HepG2 (cell line): ENCODE data around the gene FN1. TPM values are rescaled to one million over a fixed set of nuclear protein-coding genes. Genes with fewer than 3 reads are reported as not detected.
A peak's percentile ranks its signal among the peaks of the same experiment; 100 is the strongest.

ENCODE experiments used
- CREB1 ChIP-seq, 2 experiments: fragments of 450-650 bp in 1 of 2; IDR thresholded peaks; 2 replicates each; pipeline ENCODE4 v1.6.1; 2016 to 2017; ENCODE audit warnings: control low read depth in 1 of 2, mild to moderate bottlenecking in 1 of 2, missing compliant biosample characterization in 1 of 2, missing genetic modification characterization in 1 of 2
- HMG20A ChIP-seq: IDR thresholded peaks from 2 replicates; pipeline ENCODE4 v1.6.1; 2016; ENCODE audit warnings: borderline replicate concordance
- PPARG ChIP-seq: conservative IDR thresholded peaks from 2 replicates; pipeline ENCODE4 v1.6.1; 2016; ENCODE audit warnings: missing biosample characterization, missing genetic modification reagents
- ZKSCAN8 ChIP-seq: IDR thresholded peaks from 2 replicates; pipeline ENCODE4 v1.6.1; 2016; ENCODE audit warnings: borderline replicate concordance, missing genetic modification reagents, missing compliant biosample characterization
- ZNF207 ChIP-seq: fragments of 450-650 bp; IDR thresholded peaks from 2 replicates; pipeline ENCODE4 v1.6.1; 2016; ENCODE audit warnings: antibody characterized with exemption, borderline replicate concordance
- ZNF235 ChIP-seq: sonication (generic); formaldehyde crosslinking; IDR thresholded peaks from 2 replicates; pipeline ENCODE4 v1.8.1; 2023; ENCODE audit warnings: mild to moderate bottlenecking, missing genetic modification reagents, borderline replicate concordance
- ZNF333 ChIP-seq: sonication (generic); formaldehyde crosslinking; IDR thresholded peaks from 2 replicates; pipeline ENCODE4 v1.4.0; 2020; ENCODE audit warnings: mild to moderate bottlenecking, missing genetic modification reagents, borderline replicate concordance
- ZNF33A ChIP-seq: sonication (generic); formaldehyde crosslinking; IDR thresholded peaks from 2 replicates; pipeline ENCODE4 v1.5.1; 2020; ENCODE audit warnings: missing genetic modification reagents, mild to moderate bottlenecking, moderate library complexity, borderline replicate concordance
- polyA plus RNA-seq, 8 experiments: library from polyadenylated mRNA; depleted of rRNA in 3 of 8; stranded (reverse) in 7 of 8; unstranded in 1 of 8; fragments of >200 nt; fragmentation: Illumina TruSeq in 4 of 8; extraction: Trizol in 4 of 8; gene quantifications; 2 replicates each; pipeline versions ENCODE4 v1.2.1 to v1.2.3, GENCODE V29; 2011 to 2016; ENCODE audit warnings: low read depth in 4 of 8, missing spikeins in 1 of 8, mixed read lengths in 1 of 8; ENCODE audit not compliant: insufficient read depth in 1 of 8
- total RNA-seq, 5 experiments: library from RNA; depleted of rRNA; stranded (reverse); fragments of >200 nt; fragmentation: Illumina TruSeq; extraction: Trizol; gene quantifications; 2 replicates each; pipeline ENCODE4 v1.2.3, GENCODE V29; 2016; ENCODE audit warnings: low read depth in 1 of 5
- TF ChIP-seq, protein P1 (sequence below): sonication (generic); formaldehyde crosslinking; IDR thresholded peaks from 2 replicates; pipeline ENCODE4 v1.4.0; 2020; ENCODE audit warnings: mild to moderate bottlenecking, missing genetic modification reagents
- TF ChIP-seq, protein P2 (sequence below): sonication (generic); formaldehyde crosslinking; IDR thresholded peaks from 2 replicates; pipeline ENCODE4 v1.5.0; 2020; ENCODE audit warnings: mild to moderate bottlenecking, missing genetic modification reagents
- TF ChIP-seq, protein P3 (sequence below): sonication (generic); formaldehyde crosslinking; IDR thresholded peaks from 2 replicates; pipeline ENCODE4 v1.4.0; 2020; ENCODE audit warnings: missing genetic modification reagents
- TF ChIP-seq, protein P4 (sequence below): sonication (generic); formaldehyde crosslinking; IDR thresholded peaks from 2 replicates; pipeline ENCODE4 v1.8.0; 2022; ENCODE audit warnings: mild to moderate bottlenecking, missing genetic modification reagents
- TF ChIP-seq, protein P5 (sequence below): sonication (generic); formaldehyde crosslinking; IDR thresholded peaks from 2 replicates; pipeline ENCODE4 v1.5.1; 2020; ENCODE audit warnings: mild to moderate bottlenecking, moderate library complexity, missing genetic modification reagents
- TF ChIP-seq, protein P6 (sequence below), 2 experiments: sonication (generic) in 1 of 2; formaldehyde crosslinking in 1 of 2; IDR thresholded peaks; 2 replicates each; pipeline versions ENCODE4 v1.4.0 to v1.6.1; 2018 to 2020; ENCODE audit warnings: missing genetic modification reagents in 2 of 2, borderline replicate concordance in 1 of 2, low read depth in 1 of 2, mild to moderate bottlenecking in 1 of 2, missing biosample characterization in 1 of 2

FN1 gene
- total and polyA plus RNA-seq, 2 of the 13 experiments (the other 11 are each of a cell fraction or from before 2014, with no cell fraction given): 1,847 to 6,471 TPM

DNA sequence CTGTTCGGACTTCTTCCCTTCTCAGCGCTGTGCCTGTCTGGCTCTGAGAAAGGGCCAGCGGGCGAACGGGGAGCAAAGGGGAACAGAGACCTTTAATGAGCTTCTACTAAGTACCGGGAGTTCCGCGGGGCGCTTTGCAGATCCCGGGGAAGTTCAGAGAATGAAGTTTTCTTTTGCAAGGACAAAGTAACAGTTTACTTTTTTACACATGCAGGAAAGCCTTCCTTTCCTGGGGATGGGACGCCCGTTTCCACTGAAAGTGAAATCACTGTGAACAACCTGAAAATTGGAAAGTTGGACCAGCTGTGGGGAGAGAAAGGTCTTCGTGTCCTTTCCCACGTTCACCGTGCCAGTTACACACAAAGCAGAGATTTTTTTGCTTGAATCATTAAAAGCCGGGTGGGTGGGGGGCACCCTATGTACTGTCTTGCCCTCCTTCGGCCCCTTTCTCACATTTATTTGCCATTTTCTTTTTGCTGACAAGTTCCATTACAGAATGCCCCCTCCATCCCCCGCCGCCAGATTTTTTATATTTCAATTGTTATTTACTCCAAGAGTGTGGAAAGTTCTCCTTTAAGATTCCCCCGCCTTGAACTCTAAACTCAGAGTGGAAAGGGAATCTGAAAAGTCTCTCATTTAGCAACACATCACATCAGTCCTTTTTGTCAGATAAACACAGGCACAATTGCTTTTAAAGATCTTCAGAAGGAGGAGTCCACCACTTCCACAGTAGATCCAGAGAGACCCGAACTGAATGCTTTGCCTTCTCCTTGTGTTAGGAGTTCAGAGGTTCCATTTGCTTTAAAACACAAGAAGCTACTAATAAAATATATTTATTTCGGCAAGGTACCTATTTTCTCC, 1.1 kb upstream of the FN1 start (continued):
- TF ChIP-seq, protein P1, sequence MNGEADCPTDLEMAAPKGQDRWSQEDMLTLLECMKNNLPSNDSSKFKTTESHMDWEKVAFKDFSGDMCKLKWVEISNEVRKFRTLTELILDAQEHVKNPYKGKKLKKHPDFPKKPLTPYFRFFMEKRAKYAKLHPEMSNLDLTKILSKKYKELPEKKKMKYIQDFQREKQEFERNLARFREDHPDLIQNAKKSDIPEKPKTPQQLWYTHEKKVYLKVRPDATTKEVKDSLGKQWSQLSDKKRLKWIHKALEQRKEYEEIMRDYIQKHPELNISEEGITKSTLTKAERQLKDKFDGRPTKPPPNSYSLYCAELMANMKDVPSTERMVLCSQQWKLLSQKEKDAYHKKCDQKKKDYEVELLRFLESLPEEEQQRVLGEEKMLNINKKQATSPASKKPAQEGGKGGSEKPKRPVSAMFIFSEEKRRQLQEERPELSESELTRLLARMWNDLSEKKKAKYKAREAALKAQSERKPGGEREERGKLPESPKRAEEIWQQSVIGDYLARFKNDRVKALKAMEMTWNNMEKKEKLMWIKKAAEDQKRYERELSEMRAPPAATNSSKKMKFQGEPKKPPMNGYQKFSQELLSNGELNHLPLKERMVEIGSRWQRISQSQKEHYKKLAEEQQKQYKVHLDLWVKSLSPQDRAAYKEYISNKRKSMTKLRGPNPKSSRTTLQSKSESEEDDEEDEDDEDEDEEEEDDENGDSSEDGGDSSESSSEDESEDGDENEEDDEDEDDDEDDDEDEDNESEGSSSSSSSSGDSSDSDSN (CRISPR knock-in tag): peak; percentile 40; the same call in 1 of the 2 replicates
- TF ChIP-seq CREB1 (IDR thresholded peaks at IDR 0.05): no peak
- TF ChIP-seq CREB1 (CRISPR knock-in tag; IDR thresholded peaks at IDR 0.05): no peak
- TF ChIP-seq, protein P2, sequence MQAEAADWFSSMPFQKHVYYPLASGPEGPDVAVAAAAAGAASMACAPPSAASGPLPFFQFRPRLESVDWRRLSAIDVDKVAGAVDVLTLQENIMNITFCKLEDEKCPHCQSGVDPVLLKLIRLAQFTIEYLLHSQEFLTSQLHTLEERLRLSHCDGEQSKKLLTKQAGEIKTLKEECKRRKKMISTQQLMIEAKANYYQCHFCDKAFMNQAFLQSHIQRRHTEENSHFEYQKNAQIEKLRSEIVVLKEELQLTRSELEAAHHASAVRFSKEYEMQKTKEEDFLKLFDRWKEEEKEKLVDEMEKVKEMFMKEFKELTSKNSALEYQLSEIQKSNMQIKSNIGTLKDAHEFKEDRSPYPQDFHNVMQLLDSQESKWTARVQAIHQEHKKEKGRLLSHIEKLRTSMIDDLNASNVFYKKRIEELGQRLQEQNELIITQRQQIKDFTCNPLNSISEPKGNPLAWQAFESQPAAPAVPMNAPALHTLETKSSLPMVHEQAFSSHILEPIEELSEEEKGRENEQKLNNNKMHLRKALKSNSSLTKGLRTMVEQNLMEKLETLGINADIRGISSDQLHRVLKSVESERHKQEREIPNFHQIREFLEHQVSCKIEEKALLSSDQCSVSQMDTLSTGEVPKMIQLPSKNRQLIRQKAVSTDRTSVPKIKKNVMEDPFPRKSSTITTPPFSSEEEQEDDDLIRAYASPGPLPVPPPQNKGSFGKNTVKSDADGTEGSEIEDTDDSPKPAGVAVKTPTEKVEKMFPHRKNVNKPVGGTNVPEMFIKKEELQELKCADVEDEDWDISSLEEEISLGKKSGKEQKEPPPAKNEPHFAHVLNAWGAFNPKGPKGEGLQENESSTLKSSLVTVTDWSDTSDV (CRISPR knock-in tag): 0 out of 2 replicates have a peak, but pooled peaks have one; percentile 23
- TF ChIP-seq, protein P3, sequence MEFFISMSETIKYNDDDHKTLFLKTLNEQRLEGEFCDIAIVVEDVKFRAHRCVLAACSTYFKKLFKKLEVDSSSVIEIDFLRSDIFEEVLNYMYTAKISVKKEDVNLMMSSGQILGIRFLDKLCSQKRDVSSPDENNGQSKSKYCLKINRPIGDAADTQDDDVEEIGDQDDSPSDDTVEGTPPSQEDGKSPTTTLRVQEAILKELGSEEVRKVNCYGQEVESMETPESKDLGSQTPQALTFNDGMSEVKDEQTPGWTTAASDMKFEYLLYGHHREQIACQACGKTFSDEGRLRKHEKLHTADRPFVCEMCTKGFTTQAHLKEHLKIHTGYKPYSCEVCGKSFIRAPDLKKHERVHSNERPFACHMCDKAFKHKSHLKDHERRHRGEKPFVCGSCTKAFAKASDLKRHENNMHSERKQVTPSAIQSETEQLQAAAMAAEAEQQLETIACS: 0 out of 2 replicates have a peak, but pooled peaks have one; percentile 32
- TF ChIP-seq, protein P4, sequence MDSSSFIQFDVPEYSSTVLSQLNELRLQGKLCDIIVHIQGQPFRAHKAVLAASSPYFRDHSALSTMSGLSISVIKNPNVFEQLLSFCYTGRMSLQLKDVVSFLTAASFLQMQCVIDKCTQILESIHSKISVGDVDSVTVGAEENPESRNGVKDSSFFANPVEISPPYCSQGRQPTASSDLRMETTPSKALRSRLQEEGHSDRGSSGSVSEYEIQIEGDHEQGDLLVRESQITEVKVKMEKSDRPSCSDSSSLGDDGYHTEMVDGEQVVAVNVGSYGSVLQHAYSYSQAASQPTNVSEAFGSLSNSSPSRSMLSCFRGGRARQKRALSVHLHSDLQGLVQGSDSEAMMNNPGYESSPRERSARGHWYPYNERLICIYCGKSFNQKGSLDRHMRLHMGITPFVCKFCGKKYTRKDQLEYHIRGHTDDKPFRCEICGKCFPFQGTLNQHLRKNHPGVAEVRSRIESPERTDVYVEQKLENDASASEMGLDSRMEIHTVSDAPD (CRISPR knock-in tag): no peak
- TF ChIP-seq, protein P5, sequence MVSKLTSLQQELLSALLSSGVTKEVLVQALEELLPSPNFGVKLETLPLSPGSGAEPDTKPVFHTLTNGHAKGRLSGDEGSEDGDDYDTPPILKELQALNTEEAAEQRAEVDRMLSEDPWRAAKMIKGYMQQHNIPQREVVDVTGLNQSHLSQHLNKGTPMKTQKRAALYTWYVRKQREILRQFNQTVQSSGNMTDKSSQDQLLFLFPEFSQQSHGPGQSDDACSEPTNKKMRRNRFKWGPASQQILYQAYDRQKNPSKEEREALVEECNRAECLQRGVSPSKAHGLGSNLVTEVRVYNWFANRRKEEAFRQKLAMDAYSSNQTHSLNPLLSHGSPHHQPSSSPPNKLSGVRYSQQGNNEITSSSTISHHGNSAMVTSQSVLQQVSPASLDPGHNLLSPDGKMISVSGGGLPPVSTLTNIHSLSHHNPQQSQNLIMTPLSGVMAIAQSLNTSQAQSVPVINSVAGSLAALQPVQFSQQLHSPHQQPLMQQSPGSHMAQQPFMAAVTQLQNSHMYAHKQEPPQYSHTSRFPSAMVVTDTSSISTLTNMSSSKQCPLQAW (CRISPR knock-in tag): 0 out of 2 replicates have a peak, but pooled peaks have one; percentile 9
- no peak for TF ChIP-seq HMG20A (CRISPR knock-in tag)
- TF ChIP-seq, protein P6, sequence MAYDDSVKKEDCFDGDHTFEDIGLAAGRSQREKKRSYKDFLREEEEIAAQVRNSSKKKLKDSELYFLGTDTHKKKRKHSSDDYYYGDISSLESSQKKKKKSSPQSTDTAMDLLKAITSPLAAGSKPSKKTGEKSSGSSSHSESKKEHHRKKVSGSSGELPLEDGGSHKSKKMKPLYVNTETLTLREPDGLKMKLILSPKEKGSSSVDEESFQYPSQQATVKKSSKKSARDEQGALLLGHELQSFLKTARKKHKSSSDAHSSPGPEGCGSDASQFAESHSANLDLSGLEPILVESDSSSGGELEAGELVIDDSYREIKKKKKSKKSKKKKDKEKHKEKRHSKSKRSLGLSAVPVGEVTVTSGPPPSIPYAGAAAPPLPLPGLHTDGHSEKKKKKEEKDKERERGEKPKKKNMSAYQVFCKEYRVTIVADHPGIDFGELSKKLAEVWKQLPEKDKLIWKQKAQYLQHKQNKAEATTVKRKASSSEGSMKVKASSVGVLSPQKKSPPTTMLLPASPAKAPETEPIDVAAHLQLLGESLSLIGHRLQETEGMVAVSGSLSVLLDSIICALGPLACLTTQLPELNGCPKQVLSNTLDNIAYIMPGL (CRISPR knock-in tag; IDR thresholded peaks at IDR 0.05; ENCODE audit: borderline replicate concordance in 1 of 2, low read depth in 1 of 2): peak in 1 of 2 experiments; percentile 12; a peak in 1 of 4 replicates
- peak; percentile 10; the same call in 1 of the 2 replicates for TF ChIP-seq PPARG (CRISPR knock-in tag)
- no peak for TF ChIP-seq ZNF207
- TF ChIP-seq ZNF235 (CRISPR knock-in tag): 0 out of 2 replicates have a peak, but pooled peaks have one; percentile 40
- TF ChIP-seq ZKSCAN8 (CRISPR knock-in tag): no peak
- peak; percentile 66; the same call in 1 of the 2 replicates for TF ChIP-seq ZNF333 (CRISPR knock-in tag)
- 0 out of 2 replicates have a peak, but pooled peaks have one; percentile 48 for TF ChIP-seq ZNF33A
